GM19395 (cell line): ENCODE measurements around the gene CDCP2.
"Not testable (repeated sequence)": the region's sequence is repeated elsewhere in the genome, so short reads cannot be mapped to it uniquely, and the experiment has no call there.

Experiments
- ATAC-seq: cut with Tn5 transposase; IDR thresholded peaks from one replicate; pipeline ENCODE4 v1.9.1; 2021; ENCODE audit warnings: mild to moderate bottlenecking, moderate library complexity; ENCODE audit not compliant: unreplicated experiment

CDCP2 gene

DNA sequence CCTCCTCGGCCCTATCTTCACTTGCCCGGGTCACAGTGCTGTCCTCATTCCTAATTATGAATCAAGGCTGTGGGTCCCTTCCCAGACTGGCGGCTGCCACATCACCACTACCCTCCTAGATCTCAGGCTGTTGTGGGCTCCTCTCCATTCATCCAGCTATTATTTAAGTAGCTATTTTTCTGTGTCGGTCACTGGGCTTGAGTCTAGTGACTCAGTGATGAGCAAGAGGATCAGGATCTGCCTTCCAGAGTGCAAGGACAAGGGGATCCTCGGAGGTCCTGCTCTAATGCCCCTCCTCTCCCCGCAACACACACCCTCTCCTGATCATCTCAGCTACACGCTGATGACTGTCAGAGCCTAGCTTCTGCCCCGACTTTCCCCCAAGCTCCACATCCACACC, 34.1 kb downstream of the CDCP2 start:
- no peak for ATAC-seq

GRCh38 chr1:54117815-54118563, 34.8 kb downstream of the CDCP2 start:
- no peak for ATAC-seq

DNA sequence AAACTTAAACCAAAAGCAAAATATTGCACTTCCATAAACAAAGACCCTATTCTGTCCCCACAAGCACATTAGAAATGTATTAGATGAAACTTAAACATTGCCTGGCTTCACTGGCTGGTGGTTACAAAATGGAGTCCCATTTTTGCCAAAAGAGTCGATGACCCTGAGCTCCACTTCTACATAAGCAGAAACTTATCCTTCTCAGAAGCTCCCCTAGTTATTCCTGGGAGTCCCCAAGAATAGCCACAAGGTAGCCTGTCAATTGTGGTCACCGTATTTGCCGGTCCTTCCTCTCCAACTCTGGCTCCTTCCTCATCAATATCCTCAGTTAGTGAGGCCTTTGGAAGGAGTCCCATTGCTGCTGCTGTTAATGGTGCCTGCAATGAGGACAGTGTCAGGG, 37.3 kb downstream of the CDCP2 start:
- ATAC-seq = no peak

DNA sequence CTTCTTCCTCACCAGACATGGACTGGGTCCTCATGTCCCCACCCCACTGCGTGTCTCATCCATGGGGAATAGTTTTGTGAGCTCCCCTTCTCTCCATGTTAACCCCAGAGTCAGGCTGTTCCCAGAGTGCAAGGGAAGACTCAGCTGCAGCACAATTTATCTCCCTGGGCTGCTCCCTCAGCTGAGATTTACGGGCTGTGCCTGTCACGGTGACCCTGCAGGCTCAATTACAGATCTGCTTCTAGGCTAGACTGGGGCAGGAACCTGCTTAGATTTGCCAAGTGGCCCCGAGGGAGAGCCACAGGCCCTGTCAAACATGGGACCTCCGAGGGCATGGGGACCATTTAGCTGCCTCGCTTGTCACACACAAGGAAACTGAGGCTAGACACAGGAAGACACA, 37.8 kb downstream of the CDCP2 start:
- no peak for ATAC-seq

GRCh38 chr1:54114001-54114400, 38.8 kb downstream of the CDCP2 start:
- no peak for ATAC-seq

DNA sequence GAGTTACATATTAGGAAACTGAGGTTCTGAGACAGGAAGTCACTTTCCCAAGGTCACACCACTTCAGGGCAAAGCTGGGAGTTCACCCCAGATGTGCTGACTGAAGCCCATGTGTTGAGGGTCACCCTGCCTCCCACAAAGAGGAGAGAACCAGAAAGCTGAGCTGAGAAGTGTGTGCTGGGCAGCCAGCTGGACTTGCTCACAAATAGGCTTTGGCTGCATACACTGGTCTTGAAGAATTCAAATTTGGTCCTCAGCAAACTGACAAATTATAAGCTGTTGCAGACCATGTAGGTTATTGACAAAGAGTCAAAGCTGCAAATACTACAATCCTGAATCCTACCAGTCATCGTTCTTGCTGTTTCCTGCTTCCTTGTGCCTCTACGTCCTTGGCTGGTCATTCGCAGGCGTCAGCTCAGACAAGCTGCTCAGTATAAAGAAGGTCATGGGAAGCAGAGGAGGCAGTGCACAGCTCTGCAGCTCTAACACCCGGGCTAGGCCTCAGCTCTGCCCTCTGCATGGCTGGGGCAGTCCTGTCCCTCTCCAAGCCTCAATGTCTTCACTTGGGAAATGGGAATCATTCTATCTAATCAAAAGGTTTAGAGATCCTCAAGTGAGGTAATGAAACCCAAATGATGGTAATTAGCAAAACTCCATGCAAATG, 40.0 kb downstream of the CDCP2 start:
- no peak for ATAC-seq

- no peak for ATAC-seq
Measured at GRCh38 chr1:54112027-54112426, 40.8 kb downstream of the CDCP2 start.

GRCh38 chr1:54111624-54112023, 41.2 kb downstream of the CDCP2 start:
- no peak for ATAC-seq

- no peak for ATAC-seq
Measured at GRCh38 chr1:54110996-54111395, 41.8 kb downstream of the CDCP2 start.

DNA sequence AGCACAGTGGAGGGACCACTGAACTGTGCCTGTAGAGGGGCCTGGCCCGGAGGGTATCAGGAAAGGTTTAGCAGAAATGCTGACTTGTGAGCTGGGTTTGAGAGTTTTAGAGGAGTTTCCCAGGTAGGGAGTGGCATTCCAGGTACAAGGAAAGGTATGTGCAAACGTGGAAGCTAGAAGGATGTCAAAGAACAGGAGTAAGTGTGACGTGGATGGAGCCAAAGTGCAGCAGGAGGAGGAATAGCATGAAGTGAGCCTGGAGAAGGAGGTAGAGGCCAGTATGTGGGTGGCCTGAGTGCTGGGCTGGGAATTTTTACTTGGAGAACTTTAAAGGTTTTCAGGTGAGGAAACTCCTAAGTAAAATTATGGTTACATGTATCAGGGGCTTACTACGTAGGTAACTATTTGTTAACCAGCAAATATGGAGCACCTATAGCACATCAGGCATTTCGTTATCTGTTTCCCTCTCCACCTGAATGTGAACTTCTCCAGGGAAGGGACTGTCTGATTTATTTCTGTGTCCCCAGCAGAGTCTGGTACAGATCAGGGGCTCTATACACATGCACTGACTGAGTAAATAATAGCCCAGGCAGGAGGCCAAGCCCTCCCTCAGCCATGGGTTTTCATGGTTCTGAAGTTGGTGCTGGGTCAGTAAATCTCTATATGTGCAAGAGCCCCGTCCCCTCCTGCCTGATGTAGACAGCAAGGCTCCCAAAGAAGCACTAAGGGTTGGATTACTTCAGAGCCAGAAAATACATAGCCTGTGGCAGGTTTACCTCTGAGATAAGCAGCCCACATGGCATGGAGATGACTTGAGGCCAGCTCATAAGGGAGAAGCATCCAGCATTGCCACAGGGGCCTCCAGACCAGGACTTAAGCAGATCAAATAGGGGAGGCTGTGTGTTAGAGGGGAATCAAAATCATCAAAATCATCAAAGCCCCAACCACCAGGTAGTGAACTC, 43.4 kb downstream of the CDCP2 start:
- no peak for ATAC-seq

GRCh38 chr1:54108156-54108555, 44.6 kb downstream of the CDCP2 start:
- no peak for ATAC-seq

DNA sequence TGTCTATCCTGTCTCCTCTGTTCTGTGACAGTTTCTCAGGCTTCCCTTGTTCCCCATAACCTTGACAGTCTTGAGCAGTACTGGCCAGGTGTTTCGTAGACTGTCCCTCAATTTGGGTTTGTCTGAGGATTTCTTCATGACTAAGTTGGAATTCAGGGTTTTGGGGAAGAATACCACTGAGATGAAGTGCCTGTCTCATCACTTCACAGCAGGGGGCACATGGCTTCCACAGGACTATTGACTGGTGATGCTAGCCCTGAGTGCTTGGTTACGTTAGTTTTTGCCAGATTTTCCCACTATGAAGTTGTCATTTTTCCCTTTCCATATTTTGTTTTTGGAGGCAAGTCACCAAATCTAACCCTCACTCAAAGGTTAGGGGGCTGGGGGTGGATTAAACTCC, 45.7 kb downstream of the CDCP2 start:
- no peak for ATAC-seq

- ATAC-seq = no peak
Measured at GRCh38 chr1:54105736-54106269, 47.0 kb downstream of the CDCP2 start.

DNA sequence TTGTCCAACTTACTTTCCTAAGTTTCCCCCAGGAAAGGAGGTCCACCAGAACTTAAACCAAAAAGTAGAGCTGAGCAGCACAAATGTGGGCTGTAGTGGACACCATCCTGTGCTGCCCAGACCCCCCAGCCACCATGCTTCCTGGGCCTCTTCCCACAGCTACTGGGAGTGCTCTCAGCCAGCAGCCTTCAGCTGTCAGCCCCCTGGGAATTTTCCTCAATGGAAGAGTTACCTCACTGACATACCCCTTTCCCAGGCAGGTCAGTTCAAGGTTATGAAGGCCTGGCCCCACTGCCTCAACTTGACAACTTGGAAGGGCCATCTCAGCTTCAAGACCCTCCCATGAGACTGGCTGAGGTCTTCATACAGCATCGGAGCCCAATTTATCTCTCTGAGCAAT, 47.7 kb downstream of the CDCP2 start:
- no peak for ATAC-seq

DNA sequence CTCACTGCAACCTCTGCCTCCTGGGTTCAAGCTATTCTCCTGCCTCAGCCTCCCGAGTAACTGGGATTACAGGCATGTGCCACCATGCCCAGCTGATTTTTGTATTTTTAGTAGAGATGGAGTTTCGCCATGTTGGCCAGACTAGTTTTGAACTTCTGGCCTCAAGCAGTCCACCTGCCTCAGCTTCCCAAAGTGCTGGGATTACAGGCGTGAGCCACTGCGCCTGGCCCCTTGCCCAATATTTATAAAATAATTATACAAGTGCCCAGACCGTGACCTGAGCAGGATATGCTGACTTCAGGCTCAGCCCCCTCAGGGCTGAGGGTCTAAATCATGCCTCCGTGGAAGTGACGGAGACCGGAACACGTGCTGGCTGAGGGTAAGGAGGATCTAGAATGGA, 48.2 kb downstream of the CDCP2 start:
- not testable (repeated sequence) for ATAC-seq

DNA sequence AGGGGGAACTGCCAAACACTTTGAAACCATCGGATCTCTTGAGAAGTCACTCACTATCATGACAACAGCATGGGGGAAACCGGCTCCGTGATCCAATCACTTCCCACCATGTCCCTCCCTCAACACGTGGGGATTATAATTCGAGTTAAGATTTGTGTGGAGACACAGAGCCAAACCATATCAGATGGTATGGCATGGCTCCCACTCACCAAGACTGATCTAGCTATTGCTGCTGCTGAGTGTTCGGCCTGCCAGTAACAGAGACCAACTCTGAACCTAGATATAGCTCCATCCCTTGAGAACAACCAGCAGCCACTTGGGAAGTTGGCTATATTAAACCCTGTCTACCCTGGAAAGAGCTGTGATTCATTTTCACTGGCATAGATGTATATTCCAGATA, 49.4 kb downstream of the CDCP2 start:
- no peak for ATAC-seq

DNA sequence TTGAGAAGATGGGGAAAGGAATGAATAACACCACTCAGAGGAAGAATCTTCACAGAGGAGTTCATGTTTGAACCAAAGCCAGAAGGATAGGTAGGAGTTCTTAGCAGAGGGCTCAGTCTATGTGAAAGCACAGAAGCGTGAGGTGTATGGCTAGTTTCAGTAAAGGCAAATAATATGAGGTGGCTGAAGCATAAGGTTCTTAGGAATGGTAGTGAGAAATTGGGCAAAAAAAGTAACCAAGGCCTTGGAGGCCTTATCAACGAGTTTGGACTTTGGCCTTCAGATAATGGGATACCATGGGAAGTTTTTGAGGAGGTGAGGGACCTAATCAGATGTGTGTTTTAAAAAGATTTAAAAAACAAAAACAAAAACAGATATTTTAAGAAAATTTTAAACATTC, 52.3 kb downstream of the CDCP2 start:
- ATAC-seq = no peak

DNA sequence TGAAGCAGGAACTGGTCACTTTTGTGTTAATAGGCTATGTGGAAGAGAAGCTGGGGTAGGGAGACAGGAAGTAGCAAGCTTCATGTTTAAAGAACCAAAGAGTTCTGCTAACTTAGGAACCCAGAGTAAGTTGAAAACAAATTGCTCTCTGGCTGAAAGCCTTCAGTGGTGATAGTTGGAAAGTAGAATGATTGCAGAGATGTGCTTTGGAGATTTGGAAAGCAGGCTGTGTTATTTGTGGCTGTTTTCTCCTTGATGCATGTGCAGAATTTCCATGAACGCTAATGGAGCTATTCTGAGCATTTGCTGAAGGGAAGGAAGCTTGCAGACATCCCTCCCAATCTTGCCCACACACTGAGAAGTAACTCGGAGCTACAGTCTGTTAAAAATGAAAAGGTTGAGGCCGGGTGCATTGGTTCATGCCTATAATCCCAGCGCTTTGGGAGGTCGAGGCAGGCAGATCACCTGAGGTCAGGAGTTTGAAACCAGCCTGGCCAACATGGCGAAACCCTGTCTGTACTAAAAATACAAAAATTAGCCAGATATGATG, 53.7 kb downstream of the CDCP2 start:
- ATAC-seq = no peak

- no peak for ATAC-seq
Measured at GRCh38 chr1:54096877-54097240, 55.9 kb downstream of the CDCP2 start.

- ATAC-seq = no peak
Measured at GRCh38 chr1:54096227-54096876, 56.4 kb downstream of the CDCP2 start.
